HG03342 (cell line): Measurements from ENCODE around the gene DDIT4L.
"Not testable (repeated sequence)": the region's sequence is repeated elsewhere in the genome, so short reads cannot be mapped to it uniquely, and the experiment has no call there.

Experiments used
- ATAC-seq: cut with Tn5 transposase; IDR thresholded peaks from one replicate; pipeline ENCODE4 v1.9.1; 2021; ENCODE audit warnings: mild to moderate bottlenecking, moderate library complexity; ENCODE audit not compliant: unreplicated experiment

The DDIT4L gene

GRCh38 chr4:100166297-100167039 lies 23.8 kb downstream of the DDIT4L start:
- ATAC-seq, result no peak

DNA sequence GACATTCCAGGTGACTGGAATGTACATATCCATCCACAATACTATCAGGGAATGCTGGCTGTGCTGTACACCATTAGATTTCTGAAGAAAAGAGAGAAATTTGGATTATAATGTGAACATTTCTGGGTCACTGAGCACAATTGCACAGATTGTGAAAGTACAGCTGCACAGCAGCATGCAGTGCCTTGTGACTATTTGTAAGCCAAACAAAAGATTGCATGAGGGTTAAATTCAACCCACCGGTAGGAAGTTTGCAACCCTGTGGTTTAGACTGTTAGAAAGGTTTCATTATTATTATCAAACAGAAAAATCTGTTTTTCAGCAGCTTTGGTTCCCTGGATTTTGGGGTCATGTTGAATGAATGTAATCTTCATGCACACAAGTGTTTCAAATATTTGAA lies 24.5 kb downstream of the DDIT4L start:
- ATAC-seq, result no peak

DNA sequence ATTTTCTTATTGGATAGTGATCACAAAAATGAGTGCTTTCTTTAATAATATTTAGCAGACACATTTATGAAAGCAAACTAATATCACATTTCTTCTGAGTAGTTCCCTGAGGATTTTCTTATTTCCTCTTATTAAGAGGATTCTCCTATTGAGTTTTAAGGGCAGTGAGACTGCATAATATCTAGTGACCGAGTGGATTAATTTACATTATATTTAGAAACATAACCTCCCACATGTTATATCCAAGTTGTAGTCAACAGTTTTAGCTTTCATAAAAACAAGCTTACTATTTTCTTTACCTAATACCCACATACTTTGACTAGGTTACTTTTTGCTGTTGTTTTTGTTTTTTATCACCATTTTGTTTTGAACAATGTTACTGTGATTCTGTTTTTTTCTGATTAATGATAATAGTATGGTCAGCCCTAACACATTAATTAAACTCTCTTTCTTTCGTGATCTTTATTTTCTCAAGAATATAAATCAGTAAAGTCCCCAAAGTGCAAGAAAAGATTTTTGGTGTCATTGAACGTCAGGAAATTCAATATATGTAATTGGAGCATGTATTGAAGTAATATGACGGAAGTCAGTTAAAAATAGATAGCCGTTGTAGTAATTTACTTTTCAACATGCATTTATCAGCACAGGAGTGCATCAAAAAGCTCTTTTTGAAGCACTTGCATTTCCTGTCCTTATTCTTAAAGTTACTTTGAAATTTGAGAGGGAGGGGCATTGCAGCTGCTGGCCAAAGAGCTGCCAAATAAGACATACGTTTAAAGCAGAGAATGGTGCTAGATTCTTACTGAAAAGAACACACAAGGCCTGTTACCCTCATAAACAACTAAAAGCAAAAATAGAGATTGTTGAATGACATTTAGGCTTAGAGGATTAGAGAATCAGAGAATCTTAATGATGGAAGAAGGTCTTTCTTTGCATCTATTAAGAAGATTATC lies 25.2 kb downstream of the DDIT4L start:
- ATAC-seq, result no peak

GRCh38 chr4:100162027-100162685 lies 28.1 kb downstream of the DDIT4L start:
- ATAC-seq, result peak; percentile 74

GRCh38 chr4:100149190-100149589 lies 41.1 kb downstream of the DDIT4L start:
- no peak for ATAC-seq

DNA sequence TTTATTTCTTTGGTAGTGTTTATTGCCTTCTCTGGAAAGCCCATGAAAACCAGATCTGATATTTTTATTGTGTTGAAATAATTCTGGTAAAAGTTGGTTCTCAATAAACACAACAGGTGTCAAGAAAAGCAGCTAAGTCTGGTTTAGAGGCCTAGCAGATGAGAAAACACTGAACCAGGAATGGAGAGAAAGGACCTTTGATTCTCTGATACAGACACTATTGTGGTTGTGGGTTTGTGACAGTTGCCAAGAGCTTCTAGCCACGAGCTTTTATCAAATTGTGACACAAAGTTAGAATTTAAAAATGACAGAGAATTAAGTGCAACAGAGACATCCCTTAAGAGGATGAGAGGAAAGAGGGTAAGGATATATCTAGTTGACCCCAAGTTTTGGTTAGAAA lies 42.6 kb downstream of the DDIT4L start:
- no peak for ATAC-seq

DNA sequence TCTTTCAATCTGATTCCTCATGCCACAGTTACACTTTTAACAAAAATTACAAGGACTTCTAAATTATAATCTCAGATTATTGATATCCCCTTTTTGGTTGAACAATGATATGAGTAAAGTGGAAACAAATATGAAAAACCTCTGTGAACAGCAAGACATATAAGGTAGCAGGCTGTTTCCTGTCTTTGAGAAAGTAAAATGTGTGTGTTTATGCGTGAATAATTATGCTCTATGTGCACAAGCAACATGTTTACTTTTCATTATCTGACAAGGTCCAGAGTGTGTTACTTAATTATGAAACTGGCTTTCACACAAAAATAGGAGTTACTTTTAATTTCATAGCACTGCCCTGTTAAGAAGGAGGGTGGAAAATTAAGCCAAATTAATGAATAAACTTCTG lies 43.1 kb downstream of the DDIT4L start:
- no peak for ATAC-seq

- ATAC-seq, result no peak
These were observed 43.5 kb downstream of the DDIT4L start for GRCh38 chr4:100146756-100147155.

DNA sequence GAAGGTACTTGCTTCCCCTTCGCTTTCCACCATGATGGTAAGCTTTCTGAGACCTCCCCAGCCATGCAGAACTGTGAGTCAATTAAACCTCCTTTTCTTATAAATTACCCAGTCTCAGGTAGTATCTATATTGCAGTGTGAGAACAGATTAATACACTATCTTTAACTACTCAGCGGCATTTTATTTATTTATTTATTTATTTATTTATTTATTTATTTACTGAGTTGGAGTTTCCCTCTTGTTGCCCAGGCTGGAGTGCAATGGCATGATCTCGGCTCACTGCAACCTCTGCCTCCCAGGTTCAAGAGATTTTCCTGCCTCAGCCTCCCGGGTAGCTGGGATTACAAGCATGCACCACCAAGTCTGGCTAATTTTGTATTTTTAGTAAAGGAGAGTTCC lies 52.9 kb downstream of the DDIT4L start:
- not testable (repeated sequence) for ATAC-seq
